HG03460 (cell line): ENCODE data around the gene CHMP6.

ENCODE experiments used
- ATAC-seq: cut with Tn5 transposase; IDR thresholded peaks from one replicate; pipeline ENCODE4 v1.9.1; 2021; ENCODE audit not compliant: unreplicated experiment

Gene CHMP6

GRCh38 chr17:80956321-80957190, 35.1 kb upstream of the CHMP6 start:
- ATAC-seq, result no peak

- ATAC-seq, result no peak
These were observed 34.1 kb upstream of the CHMP6 start for GRCh38 chr17:80957461-80957941.

GRCh38 chr17:80959330-80960036, 32.2 kb upstream of the CHMP6 start:
- no peak for ATAC-seq

- ATAC-seq, result no peak
These were observed 31.4 kb upstream of the CHMP6 start for GRCh38 chr17:80960037-80960796.

- ATAC-seq, result no peak
These were observed 30.7 kb upstream of the CHMP6 start for GRCh38 chr17:80960797-80961452.

GRCh38 chr17:80961541-80962330, 29.9 kb upstream of the CHMP6 start:
- no peak for ATAC-seq

- ATAC-seq, result no peak
These were observed 29.0 kb upstream of the CHMP6 start for GRCh38 chr17:80962356-80963329.

- ATAC-seq, result no peak
These were observed 27.7 kb upstream of the CHMP6 start for GRCh38 chr17:80963812-80964543.

GRCh38 chr17:80964544-80964856, 27.1 kb upstream of the CHMP6 start:
- ATAC-seq, result no peak

- no peak for ATAC-seq
These were observed 26.6 kb upstream of the CHMP6 start for GRCh38 chr17:80964859-80965580.

- no peak for ATAC-seq
These were observed 26.0 kb upstream of the CHMP6 start for GRCh38 chr17:80965606-80966005.

GRCh38 chr17:80967404-80967872, 24.2 kb upstream of the CHMP6 start:
- ATAC-seq, result no peak

GRCh38 chr17:80968602-80969029, 23.0 kb upstream of the CHMP6 start:
- no peak for ATAC-seq

GRCh38 chr17:80969030-80969673, 22.5 kb upstream of the CHMP6 start:
- no peak for ATAC-seq

- ATAC-seq, result no peak
These were observed 22.0 kb upstream of the CHMP6 start for GRCh38 chr17:80969674-80970043.

- no peak for ATAC-seq
These were observed 21.4 kb upstream of the CHMP6 start for GRCh38 chr17:80970044-80970761.
